Measurements from ENCODE around the gene IL10RA.

The IL10RA gene

DNA sequence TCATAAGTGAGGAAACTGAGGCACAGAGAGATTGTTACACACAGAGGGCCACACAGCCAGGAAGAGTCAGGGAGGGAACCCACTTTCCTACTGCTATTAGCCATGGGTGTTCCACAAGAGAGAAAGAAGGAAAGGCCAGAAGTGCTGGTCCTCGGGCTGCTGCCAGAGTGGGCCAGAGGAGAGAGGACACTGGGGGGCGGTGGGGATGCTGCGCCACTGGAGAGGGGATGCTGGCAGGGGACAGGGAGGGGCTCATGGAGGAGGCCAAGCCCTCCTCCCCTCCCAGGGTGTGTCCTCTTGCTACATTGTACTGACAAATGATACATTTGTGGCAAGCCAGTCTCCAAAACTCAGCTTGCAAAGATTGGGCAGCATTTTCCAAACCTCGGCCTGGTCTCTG lies 9.9 kb downstream of the IL10RA start:
- Histone ChIP-seq H3K4me1 (ENCODE audit: insufficient read depth, poor library complexity, severe bottlenecking) (no peaks in the 10 kb centered on the region), H3K27ac (ENCODE audit: poor library complexity, severe bottlenecking) (no peak overlapping the region), H3K36me3 (ENCODE audit: low read depth) (no peaks in the 10 kb centered on the region), H3K9me3 (ENCODE audit: severe bottlenecking) (no peaks in the 10 kb centered on the region), H3K4me3 (ENCODE audit: severe bottlenecking) (no peak overlapping the region), H3K27me3 (ENCODE audit: insufficient read depth, poor library complexity, severe bottlenecking) (no peaks in the 10 kb centered on the region)
- TF ChIP-seq, protein P1, sequence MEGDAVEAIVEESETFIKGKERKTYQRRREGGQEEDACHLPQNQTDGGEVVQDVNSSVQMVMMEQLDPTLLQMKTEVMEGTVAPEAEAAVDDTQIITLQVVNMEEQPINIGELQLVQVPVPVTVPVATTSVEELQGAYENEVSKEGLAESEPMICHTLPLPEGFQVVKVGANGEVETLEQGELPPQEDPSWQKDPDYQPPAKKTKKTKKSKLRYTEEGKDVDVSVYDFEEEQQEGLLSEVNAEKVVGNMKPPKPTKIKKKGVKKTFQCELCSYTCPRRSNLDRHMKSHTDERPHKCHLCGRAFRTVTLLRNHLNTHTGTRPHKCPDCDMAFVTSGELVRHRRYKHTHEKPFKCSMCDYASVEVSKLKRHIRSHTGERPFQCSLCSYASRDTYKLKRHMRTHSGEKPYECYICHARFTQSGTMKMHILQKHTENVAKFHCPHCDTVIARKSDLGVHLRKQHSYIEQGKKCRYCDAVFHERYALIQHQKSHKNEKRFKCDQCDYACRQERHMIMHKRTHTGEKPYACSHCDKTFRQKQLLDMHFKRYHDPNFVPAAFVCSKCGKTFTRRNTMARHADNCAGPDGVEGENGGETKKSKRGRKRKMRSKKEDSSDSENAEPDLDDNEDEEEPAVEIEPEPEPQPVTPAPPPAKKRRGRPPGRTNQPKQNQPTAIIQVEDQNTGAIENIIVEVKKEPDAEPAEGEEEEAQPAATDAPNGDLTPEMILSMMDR (IDR thresholded peaks at IDR 0.05; ENCODE audit: poor library complexity, severe bottlenecking) = no peak
- ATAC-seq (ENCODE audit: low read depth) = no peak
- no peak for DNase-seq (ENCODE audit: low spot score)

DNA sequence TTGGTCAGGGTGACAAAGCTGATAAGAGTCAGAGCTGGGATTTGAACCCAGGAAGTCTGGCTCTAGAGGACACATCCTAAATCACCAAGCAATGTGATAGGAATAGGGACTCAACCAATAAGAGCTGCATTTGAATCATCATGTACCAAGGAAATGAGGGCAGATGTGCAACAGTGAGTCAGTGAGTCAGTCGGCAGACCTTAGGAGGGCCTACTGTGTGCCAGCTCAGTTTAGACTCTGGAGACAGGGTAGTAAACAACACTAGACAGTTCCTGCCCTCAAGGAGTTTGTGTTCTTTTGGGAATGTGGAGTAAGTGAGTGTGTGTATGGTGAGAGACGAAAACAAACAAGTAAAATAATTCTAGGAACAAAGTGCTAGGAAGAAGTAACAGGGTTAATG lies 11.2 kb downstream of the IL10RA start:
- Histone ChIP-seq H3K27ac (ENCODE audit: poor library complexity, severe bottlenecking) (no peak overlapping the region), H3K27me3 (ENCODE audit: insufficient read depth, poor library complexity, severe bottlenecking) (no peaks in the 10 kb centered on the region), H3K36me3 (ENCODE audit: low read depth) (no peaks in the 10 kb centered on the region), H3K4me1 (ENCODE audit: insufficient read depth, poor library complexity, severe bottlenecking) (no peaks in the 10 kb centered on the region), H3K9me3 (ENCODE audit: severe bottlenecking) (no peaks in the 10 kb centered on the region), H3K4me3 (ENCODE audit: severe bottlenecking) (no peak overlapping the region)
- DNase-seq (ENCODE audit: low spot score) = no peak
- TF ChIP-seq, protein P1 (IDR thresholded peaks at IDR 0.05; ENCODE audit: poor library complexity, severe bottlenecking) = no peak
- no peak for ATAC-seq (ENCODE audit: low read depth)

DNA sequence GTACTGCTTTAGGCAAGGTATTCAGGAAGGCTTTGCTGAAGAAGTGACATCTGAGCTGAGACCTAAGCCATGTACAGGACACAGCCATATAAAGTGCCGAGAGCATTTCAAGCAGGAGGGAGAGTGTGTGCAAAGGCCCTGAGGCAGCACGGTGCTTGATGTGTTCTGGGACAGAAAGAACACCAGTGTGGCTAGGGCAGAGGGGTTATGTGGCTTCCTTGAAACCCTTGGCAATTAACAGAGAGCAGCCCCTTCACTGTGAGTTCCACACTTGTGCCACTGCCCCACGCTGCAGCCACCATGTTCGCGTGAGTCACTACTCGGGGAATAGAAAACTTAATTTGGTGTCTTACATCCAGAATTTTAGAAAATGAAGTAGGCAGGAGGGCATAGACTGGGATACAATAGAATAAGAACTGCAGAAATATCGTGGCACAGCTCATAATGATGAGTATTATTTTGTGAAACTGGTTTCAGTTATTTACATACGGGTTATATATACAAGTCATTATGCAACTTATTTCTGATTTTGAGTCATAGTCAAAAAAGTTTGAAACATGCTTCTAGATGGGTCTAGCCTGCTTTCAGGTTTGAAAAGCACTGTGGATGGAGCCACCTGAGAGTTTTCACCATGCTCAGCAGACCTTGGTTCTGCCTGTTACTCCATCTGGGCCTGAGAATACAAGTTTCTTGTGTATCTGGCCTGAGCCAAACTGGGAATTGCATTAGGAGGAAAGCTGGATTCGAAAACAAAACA lies 11.8 kb downstream of the IL10RA start:
- TF ChIP-seq, protein P1 (IDR thresholded peaks at IDR 0.05; ENCODE audit: poor library complexity, severe bottlenecking) = no peak
- H3K4me1 ChIP-seq (ENCODE audit: insufficient read depth, poor library complexity, severe bottlenecking) = no peaks in the 10 kb centered on the region
- H3K36me3 ChIP-seq (ENCODE audit: low read depth) = no peaks in the 10 kb centered on the region
- H3K4me3 ChIP-seq (ENCODE audit: severe bottlenecking) = no peak overlapping the region
- H3K27me3 ChIP-seq (ENCODE audit: insufficient read depth, poor library complexity, severe bottlenecking) = no peaks in the 10 kb centered on the region
- no peaks in the 10 kb centered on the region for H3K9me3 ChIP-seq (ENCODE audit: severe bottlenecking)
- ATAC-seq (ENCODE audit: low read depth) (no peak), DNase-seq (ENCODE audit: low spot score) (peak; percentile 7)
- no peak overlapping the region for H3K27ac ChIP-seq (ENCODE audit: poor library complexity, severe bottlenecking)

DNA sequence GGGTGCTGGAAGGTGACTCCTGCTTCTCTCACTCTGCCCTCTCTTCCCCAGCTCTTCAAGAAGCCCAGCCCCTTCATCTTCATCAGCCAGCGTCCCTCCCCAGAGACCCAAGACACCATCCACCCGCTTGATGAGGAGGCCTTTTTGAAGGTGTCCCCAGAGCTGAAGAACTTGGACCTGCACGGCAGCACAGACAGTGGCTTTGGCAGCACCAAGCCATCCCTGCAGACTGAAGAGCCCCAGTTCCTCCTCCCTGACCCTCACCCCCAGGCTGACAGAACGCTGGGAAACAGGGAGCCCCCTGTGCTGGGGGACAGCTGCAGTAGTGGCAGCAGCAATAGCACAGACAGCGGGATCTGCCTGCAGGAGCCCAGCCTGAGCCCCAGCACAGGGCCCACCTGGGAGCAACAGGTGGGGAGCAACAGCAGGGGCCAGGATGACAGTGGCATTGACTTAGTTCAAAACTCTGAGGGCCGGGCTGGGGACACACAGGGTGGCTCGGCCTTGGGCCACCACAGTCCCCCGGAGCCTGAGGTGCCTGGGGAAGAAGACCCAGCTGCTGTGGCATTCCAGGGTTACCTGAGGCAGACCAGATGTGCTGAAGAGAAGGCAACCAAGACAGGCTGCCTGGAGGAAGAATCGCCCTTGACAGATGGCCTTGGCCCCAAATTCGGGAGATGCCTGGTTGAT lies 12.6 kb downstream of the IL10RA start:
- no peak for DNase-seq (ENCODE audit: low spot score)
- TF ChIP-seq, protein P1 (IDR thresholded peaks at IDR 0.05; ENCODE audit: poor library complexity, severe bottlenecking) = no peak
- no peak for ATAC-seq (ENCODE audit: low read depth)

More for the DNA sequence above, 12.6 kb downstream of the IL10RA start:
- Histone ChIP-seq H3K27ac (ENCODE audit: poor library complexity, severe bottlenecking) (no peak overlapping the region), H3K4me3 (ENCODE audit: severe bottlenecking) (no peak overlapping the region), H3K4me1 (ENCODE audit: insufficient read depth, poor library complexity, severe bottlenecking) (no peaks in the 10 kb centered on the region), H3K36me3 (ENCODE audit: low read depth) (no peaks in the 10 kb centered on the region), H3K9me3 (ENCODE audit: severe bottlenecking) (no peaks in the 10 kb centered on the region), H3K27me3 (ENCODE audit: insufficient read depth, poor library complexity, severe bottlenecking) (no peaks in the 10 kb centered on the region)
